Epidermal melanocyte (primary cell): Measurements from ENCODE around the gene RNASEH2A.

Source experiments
- DNase-seq: peaks from one replicate; pipeline ENCODE4 v3.0.0; 2011; ENCODE audit warnings: low spot score; ENCODE audit not compliant: insufficient read length

Gene RNASEH2A

DNA sequence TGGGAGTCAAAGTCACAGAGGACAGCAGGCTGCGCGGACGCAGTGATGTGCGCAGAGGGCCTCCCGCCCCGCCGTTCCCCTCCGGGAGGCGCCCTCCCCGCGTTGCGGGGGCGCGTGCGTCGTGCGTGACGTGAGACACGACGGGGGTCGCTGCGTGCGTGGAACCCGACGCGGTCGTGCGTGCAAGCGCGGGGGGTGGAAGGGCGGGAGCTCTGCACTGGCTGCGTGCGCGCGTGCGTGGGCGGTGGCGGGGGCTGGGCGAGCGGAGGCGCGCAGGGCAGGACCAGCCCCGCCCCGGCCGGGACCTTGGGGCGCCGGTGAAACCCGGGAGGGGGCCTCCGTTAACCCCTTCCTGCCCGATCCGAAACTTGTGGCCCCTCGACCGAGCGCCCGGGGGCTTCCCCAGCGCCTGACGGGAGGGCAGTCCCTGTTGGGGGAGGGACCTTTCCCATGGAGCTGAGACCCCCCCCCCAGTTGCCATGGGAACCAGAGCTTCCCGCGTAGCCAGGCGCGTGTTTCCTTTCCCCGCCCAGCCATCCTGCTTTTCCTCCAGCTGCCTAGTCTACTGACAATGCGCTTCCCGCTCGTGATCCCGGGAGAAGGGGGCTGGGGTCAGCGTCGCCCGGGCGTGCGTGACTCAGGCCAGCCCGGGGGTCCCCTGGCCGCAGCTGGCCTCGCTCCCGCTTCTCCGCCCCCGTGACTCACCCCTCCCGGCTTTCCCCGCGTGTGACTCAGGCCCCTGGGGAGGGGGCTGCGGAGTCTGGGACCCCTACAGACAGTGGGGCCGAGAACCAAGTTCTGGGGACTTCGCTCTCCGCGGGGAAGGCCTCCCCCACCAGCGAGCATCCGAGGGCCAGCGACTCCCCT, 23.7 kb upstream of the RNASEH2A start:
- peak; percentile 83 for DNase-seq

DNA sequence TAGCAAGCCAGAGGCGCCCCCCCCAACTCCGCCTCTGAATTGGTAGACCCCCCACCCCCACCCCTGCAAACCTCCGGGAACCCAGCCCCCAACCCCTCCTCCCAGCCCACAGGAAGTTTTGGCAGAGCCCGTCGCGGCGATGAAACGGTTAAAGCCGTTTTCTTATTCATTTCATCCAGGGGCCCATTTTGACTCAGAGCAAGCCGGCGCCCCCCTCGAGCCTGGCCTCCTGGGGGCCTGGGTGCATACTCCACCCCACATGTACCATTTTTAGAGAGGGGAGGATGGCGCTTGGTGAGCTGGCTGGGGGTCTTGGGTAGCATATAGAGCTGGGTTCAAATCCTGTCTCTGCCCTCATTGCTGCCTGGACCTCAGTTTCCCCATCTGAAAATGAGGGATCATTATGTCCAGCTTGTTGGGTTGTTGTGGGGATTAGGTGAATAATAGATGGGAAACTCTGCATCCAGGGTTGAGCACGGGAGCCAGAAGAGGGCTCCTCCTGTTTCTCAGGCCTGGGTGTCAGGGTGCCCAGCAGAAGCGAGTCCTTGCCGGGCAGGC, 23.0 kb upstream of the RNASEH2A start:
- DNase-seq = no peak

DNA sequence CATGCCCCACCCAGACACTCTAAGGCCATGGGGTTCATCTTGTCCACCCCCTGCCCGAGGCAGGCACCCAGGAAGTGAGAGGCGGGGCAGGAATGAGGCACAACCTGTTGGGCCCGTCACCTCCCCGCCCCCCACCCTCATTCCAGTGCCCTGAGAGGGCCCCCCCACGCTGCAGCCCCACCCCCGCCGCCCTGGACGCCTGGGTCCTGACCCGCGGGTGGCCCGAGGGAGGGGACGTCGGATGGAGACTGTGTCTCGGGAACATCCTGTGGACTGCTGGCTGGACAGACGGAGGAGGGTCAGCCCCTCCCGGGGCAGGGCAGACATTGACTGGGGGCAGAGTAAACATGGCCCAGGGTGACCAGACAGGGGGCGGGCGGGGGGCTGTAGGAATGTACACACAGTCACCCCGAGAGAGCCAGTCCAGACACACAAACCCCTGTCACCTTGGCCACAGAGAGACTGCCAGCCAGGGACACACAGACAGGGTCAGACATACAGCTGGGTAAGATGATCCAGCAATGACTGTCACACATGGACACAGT, 22.5 kb upstream of the RNASEH2A start:
- DNase-seq = no peak

DNA sequence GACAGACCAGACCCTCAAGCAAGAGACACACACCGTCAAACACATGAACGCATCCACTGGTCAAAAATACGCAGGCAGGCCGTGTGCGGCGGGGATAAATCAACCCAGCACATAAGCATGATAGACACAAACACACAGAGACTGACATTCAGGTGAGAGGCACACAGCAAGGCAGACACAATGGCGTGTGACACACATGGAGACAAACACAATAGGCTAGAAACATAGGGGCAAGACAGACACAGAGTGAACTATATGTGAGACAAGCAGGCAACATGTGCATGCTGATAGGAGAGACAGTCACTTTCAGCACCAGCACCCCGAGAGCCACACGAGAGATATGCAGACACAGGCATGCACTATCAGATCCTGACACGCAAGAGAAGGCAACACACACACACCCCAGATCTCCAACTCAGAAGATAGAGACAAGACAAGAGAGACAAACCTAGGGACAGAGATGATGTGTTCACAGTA, 22.0 kb upstream of the RNASEH2A start:
- DNase-seq = no peak

DNA sequence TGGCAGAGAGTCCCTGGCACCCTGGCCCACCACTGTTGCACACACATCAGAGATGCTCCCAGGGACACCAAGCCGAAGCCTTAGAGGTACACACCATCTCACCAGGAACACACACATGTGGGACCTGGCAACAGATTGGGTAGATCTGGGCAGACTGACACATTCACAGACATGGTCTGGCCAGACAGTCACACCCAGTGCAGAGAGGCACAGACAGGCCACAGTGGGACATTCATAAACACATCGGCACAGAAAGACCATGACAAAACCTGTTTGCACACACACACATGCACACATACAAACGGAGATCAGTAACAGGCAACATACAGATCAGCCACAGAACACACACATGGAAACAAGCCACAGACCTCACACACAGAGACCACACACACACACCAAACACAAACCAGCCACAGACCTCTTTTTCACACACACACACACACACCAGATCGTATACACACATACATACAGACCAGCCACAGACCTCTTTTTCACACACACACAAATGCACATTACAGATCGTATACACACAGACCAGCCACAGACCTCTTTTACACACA, 21.4 kb upstream of the RNASEH2A start:
- no peak for DNase-seq

DNA sequence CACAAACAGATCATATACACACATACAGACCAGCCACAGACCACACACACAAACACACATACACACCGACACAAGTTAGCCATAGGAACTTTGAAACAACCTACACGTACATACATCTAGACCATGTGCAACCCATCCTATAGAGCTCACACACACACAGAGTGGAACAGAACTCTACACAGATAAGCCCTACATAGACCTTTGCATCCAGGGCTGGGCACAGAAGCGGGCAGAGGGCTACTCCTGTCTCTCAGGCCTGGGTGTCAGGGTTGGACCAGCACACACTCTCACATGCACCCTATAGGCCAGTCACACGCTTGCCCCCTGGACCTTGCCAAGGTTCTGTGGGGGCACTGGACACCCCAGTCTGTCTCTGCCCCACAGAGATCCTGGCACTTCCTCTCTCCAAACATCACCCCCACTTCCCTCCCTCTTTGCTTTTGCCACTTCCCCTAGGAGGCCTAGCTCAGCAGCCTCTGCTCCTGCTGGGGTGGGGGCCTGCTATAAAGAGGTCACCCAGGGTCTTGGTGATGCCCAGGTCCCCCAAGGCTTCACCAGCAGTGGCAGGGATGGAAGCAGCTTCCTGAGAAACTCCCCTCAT, 20.9 kb upstream of the RNASEH2A start:
- no peak for DNase-seq

DNA sequence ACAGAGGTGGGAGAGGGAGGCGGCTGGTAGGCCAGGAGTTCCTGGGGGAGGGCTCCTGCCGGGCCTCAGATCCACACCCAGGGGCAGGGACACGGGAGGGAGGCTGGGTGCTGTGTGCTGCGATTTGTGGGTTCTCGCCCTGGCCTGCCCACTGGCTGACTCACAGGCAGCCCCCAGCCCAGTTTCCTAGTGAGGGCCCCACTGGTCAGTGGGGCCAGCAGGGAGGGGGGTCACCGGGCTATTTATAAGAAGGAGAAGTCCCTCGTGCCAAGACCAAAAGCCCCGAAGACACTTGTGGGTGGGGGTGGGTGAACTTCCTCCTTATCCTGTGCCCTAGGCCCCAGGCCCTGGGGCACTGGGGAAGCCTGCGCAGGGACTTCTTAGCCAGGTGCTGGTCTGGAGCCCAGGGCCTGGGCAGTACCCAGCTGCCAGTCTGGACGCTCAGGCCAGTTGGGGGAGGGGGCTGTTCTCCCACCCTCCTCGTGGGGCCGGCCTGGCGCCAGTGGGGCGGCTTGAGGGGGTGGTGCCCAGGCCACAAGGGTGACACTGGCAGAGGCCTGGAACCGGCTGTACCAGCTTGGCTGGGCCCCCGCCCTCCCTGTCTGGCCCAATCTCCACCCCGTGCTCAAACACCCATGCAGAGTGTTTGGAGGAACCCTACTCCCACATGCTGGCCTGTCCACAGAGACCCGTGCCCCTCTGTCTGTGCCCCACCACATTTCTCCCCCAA, 20.1 kb upstream of the RNASEH2A start:
- DNase-seq = no peak

DNA sequence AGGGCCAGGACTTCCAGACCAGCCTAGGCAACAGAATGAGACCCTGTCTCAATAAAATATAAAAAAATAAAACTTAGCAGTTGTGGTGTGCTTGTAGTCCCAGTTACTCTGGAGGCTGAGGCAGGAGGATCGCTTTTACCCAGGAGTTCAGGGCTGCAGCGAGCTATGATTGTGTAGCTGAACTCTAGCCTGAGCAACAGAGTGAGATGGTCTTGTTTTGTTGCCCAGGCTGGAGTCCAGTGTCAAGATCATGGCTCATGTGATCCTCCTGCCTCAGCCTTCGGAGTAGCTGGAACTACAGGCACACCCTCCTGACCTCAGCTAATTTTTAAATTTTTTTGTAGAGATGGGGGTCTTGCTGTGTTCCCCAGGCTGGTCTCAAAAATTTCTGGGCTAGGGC, 19.4 kb upstream of the RNASEH2A start:
- no peak for DNase-seq

DNA sequence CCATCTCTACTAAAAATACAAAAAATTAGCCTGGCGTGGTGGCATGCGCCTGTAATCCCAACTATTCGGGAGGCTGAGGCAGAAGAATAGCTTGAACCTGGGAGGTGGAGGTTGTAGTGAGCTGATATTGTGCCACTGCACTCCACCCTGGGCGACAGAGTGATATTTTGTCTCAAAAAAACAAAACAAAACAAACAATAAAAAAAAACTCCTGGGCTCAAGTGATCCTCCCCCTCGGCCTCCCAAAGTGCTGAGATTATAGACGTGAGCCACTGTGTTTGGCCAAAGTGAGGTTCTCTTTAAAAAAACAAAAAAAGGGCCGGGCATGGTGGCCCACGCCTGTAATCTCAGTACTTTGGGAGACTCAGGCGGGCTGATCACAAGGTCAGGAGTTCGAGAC, 18.9 kb upstream of the RNASEH2A start:
- DNase-seq = no peak

DNA sequence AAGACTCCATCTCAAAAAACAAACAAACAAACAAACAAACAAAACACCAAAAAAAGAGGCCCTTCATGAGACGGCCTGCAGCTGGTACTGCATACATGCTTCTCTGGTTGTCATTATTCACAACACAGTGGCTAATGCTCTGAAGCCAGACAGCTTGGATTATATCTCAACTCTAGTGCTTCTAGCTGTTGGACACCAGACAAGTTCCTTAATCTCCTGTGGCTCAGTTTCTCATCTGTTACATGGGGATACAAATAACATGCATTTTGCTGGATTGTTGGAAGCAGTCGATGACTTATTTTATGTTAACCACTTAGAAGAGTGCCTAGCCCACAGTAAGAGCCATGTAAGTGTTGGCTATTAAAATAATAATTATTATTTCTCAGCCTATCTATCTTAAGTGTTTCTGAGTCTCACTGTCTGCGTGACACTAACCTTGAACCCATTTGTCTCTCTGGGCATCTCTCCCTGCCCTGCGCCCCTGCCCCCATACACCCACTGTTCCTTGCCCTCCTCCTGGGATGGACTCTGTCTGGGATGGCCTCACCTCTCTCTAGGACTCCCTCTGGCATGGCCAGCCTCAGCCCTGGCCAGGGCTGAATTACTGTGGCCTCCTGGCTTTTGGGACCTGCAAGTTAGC, 18.2 kb upstream of the RNASEH2A start:
- no peak for DNase-seq

DNA sequence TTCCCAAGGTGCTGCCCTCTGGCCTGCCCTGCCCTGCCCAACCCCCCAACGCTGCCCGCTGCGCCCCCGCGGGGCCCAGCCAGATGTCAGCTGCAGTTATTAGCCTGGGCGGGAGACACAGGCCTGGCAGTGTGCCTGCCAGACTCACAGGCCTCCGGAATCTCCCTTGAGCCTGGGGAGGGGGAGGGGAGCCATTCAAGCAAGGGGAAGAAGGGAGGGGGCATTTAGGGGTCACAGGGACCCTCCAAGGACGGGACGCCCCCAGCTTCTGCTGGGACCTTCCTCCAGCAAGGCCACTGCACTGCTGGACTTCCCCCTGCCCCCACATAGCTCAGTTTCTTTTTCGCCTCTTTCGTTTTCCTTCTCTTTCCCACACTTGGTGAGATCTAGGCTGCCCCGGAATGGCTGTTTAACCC, 17.7 kb upstream of the RNASEH2A start:
- no peak for DNase-seq

DNA sequence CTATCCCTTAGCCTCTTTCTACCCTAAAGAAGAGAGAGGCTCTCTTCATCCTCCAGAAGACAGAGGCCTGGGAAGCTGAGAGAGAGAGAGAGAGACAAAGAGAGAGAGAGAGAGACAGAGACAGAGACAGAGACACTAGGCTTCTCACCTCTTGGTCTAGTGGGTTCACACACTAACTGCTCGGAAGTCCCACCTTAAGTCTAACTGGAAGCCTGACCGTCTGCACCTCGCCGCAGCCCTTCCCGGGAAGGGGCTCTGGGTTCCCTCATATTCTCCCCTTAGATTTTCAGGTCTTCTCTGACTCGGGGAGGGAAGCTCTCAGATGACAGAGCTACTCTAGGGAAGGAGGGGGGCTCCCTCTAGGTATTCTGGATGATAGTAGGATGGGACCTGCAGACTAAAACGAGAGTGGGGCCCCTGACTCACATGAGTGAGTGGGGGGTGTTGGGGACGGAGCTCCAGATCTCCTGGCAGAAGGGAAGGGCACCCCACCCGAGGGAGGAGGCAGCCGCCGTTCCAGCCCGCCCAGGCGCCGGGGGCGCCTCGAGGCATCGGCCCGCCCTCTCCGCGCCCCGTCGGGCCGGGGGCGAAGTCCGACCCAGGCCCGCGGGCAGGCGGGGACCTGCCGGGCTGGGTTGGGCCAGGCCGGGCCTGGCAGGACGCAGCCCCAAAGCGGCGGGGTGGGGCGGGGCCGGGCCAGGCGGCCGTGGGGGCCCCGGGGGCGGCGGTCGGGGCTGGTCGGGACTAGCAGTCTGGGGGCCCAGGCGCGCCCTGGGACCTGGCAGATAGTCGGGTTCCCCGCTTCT, 17.1 kb upstream of the RNASEH2A start:
- no peak for DNase-seq

DNA sequence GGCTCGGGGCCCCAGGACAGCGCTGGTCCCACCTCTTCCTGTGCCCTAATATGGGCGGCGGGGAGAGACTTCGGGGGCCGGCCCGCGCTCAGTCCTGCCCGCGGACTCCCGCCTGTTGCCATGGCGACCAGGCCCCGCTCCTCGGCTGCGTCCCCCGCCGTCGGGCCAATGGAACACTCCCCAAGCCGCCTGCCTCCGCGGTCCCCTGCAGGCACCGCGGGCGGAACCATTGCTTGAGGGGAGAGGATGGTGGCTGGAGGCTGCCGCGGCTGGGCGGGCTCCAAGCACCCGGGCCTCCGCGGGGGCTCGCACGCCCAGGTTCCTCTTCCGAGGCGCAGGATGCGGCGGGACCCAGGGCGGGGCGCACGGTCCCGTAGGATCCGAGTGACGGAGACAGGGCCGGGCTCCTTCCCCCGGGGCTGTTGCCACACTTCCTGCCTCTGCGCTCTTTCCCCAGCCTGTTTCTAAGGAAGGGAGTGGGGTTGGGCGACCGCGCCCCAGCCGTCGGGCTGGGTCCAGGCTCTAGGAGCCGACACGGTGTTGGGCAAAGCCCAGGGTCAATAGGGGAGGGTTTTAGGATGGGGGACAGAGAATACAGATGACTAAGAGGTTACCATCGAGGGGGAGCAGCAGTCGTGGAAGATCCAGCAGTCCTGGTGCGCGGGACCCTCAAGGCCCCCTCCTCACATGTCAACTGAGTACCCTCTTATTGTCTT, 16.3 kb upstream of the RNASEH2A start:
- peak; percentile 98 for DNase-seq

DNA sequence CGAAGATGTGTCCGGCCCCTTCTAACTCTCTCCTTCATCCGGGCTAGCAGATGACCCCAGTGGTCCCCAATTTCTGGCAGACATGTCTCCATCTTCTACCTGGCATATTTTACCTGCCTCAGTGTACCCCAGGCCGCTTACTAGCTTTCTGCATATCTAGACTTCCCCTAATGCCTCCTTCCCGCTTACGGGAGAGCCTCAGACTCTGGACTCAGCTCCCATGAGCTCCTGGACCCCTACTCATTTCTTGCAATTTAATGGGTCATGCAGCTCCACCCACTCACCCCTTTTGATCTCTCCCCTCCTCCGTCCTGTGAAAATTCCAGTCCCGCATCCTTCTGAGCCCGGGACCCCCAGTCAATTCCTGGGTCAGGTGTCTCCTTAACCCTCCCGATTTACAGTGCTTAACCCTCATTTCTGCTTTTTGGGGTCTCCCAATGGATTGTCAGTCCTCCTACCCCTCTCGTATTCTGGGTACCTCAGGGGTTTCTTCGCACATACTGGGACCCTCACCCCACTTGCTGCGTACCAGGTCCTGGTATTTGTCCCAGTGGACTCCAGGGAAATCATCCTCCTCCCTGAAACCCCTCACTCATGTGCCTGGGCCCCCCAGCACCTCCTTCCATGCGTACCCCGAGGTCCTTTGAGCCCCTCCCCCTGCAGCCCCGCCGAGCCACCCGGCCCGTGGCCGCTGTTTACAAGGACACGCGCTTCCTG, 15.6 kb upstream of the RNASEH2A start:
- no peak for DNase-seq

DNA sequence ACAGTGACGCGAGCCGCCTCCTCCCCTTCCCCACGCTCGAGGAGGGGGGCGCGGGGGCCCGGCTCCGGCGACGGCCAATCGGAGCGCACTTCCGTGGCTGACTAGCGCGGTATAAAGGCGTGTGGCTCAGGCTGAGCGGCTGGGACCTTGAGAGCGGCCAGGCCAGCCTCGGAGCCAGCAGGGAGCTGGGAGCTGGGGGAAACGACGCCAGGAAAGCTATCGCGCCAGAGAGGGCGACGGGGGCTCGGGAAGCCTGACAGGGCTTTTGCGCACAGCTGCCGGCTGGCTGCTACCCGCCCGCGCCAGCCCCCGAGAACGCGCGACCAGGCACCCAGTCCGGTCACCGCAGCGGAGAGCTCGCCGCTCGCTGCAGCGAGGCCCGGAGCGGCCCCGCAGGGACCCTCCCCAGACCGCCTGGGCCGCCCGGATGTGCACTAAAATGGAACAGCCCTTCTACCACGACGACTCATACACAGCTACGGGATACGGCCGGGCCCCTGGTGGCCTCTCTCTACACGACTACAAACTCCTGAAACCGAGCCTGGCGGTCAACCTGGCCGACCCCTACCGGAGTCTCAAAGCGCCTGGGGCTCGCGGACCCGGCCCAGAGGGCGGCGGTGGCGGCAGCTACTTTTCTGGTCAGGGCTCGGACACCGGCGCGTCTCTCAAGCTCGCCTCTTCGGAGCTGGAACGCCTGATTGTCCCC, 14.9 kb upstream of the RNASEH2A start, which contains the start of gene JUNB:
Gene JUNB (plus strand): TSS at position 142 of the 706 bp plus-strand sequence. CDS start 286 bp downstream, at position 428.
- peak; percentile 97 for DNase-seq

DNA sequence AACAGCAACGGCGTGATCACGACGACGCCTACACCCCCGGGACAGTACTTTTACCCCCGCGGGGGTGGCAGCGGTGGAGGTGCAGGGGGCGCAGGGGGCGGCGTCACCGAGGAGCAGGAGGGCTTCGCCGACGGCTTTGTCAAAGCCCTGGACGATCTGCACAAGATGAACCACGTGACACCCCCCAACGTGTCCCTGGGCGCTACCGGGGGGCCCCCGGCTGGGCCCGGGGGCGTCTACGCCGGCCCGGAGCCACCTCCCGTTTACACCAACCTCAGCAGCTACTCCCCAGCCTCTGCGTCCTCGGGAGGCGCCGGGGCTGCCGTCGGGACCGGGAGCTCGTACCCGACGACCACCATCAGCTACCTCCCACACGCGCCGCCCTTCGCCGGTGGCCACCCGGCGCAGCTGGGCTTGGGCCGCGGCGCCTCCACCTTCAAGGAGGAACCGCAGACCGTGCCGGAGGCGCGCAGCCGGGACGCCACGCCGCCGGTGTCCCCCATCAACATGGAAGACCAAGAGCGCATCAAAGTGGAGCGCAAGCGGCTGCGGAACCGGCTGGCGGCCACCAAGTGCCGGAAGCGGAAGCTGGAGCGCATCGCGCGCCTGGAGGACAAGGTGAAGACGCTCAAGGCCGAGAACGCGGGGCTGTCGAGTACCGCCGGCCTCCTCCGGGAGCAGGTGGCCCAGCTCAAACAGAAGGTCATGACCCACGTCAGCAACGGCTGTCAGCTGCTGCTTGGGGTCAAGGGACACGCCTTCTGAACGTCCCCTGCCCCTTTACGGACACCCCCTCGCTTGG, 14.1 kb upstream of the RNASEH2A start:
- no peak for DNase-seq

DNA sequence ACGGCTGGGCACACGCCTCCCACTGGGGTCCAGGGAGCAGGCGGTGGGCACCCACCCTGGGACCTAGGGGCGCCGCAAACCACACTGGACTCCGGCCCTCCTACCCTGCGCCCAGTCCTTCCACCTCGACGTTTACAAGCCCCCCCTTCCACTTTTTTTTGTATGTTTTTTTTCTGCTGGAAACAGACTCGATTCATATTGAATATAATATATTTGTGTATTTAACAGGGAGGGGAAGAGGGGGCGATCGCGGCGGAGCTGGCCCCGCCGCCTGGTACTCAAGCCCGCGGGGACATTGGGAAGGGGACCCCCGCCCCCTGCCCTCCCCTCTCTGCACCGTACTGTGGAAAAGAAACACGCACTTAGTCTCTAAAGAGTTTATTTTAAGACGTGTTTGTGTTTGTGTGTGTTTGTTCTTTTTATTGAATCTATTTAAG, 13.5 kb upstream of the RNASEH2A start:
- DNase-seq = no peak
